Stomach (tissue), 4 donors: ENCODE results near the gene PLD5.

ENCODE experiments used
- CTCF ChIP-seq, 7 experiments: fragments of 450-650 bp in 4 of 7; fragments of 200-600 bp in 3 of 7; sonication (generic) in 3 of 7; IDR thresholded peaks; one replicate each; pipeline ENCODE4 v1.5.1; 2016 to 2019; ENCODE audit warnings: antibody characterized with exemption in 7 of 7, control low read depth in 2 of 7, mild to moderate bottlenecking in 1 of 7
- EP300 ChIP-seq: sonication (generic); formaldehyde crosslinking; IDR thresholded peaks from one replicate; pipeline ENCODE4 v1.6.1; 2017; ENCODE audit warnings: antibody characterized with exemption
- POLR2A ChIP-seq, 4 donors: fragments of 450-650 bp; IDR thresholded peaks; one replicate each; pipeline ENCODE4 v1.6.1; 2016; ENCODE audit warnings: antibody characterized with exemption in 4 of 4, control low read depth in 2 of 4, mild to moderate bottlenecking in 1 of 4, moderate library complexity in 1 of 4
- POLR2AphosphoS5 ChIP-seq, 3 donors: sonication (generic); formaldehyde crosslinking; IDR thresholded peaks; one replicate each; pipeline ENCODE4 v1.6.1; 2016; ENCODE audit warnings: antibody characterized with exemption in 3 of 3

GRCh38 chr1:242477944-242478343 is 46.6 kb downstream of the PLD5 start:
- no peak for TF ChIP-seq CTCF (IDR thresholded peaks at IDR 0.05)
- no peak for TF ChIP-seq POLR2A (IDR thresholded peaks at IDR 0.05)
- TF ChIP-seq EP300 = no peak
- no peak for TF ChIP-seq POLR2AphosphoS5 (IDR thresholded peaks at IDR 0.05)
